T-cell (primary cell): Measurements from ENCODE around the gene BTBD19. TPM values are rescaled to one million over a fixed set of nuclear protein-coding genes. Genes with fewer than 3 reads are reported as not detected.
"Not testable (repeated sequence)": the region's sequence is repeated elsewhere in the genome, so short reads cannot be mapped to it uniquely, and the experiment has no call there.

Experiments
- ATAC-seq, 4 experiments: fragments of 200-7000 bp in 3 of 4; fragments of 150-1000 bp in 1 of 4; cut with Tn5 transposase; replicated peaks in 1 of 4; 1 replicate in 3 of 4; 2 replicates in 1 of 4; pipeline ENCODE4 v1.10.0; 2021; ENCODE audit warnings: moderate library complexity in 3 of 4, mild to moderate bottlenecking in 2 of 4, moderate number of reproducible peaks in 1 of 4
- CTCF ChIA-PET, 2 donors: fragments of 300-600 bp; sonication (Branson Sonifier 250); formaldehyde crosslinking; loops; one replicate each; lab custom pipeline; 2022; ENCODE audit warnings: antibody characterized with exemption in 2 of 2; lab: Charles Lee
- POLR2A ChIA-PET, 2 donors: fragments of 300-600 bp; sonication (Branson Sonifier 250); formaldehyde crosslinking; loops; one replicate each; lab custom pipeline; 2022; ENCODE audit warnings: antibody characterized with exemption in 2 of 2; lab: Charles Lee
- DNase-seq, 35 experiments: peaks; one replicate each; pipeline versions ENCODE4 v3.0.0 to v3.0.0-alpha.2; 2013 to 2023
- H3K27ac ChIP-seq: one replicate; pipeline ENCODE4 v1.5.1; 2013; ENCODE audit warnings: low read length
- H3K27me3 ChIP-seq, 2 experiments: replicated peaks in 1 of 2; 1 replicate in 1 of 2; 2 replicates in 1 of 2; pipeline versions ENCODE4 v1.6.1 to v1.7.0; 2013; ENCODE audit warnings: low read length in 1 of 2, mixed read lengths in 1 of 2; ENCODE audit not compliant: control insufficient read depth in 2 of 2, insufficient read depth in 2 of 2; ENCODE audit errors: extremely low read depth in 1 of 2
- H3K36me3 ChIP-seq, 2 donors: 1 replicate in 1 of 2; 2 replicates in 1 of 2; pipeline versions ENCODE4 v1.6.1 to v1.7.0; 2013; ENCODE audit warnings: low read length in 1 of 2; ENCODE audit not compliant: control insufficient read depth in 2 of 2, insufficient read depth in 1 of 2; ENCODE audit errors: extremely low read depth in 1 of 2
- H3K4me1 ChIP-seq, 2 experiments: 1 replicate in 1 of 2; 2 replicates in 1 of 2; pipeline versions ENCODE4 v1.6.1 to v1.7.0; 2013; ENCODE audit warnings: low read length in 2 of 2, mixed read lengths in 1 of 2; ENCODE audit not compliant: insufficient read depth in 2 of 2, control insufficient read depth in 1 of 2; ENCODE audit errors: extremely low read depth in 1 of 2
- H3K4me3 ChIP-seq, 2 donors: 1 replicate in 1 of 2; 2 replicates in 1 of 2; pipeline versions ENCODE4 v1.5.1 to v1.7.0; 2013; ENCODE audit warnings: mild to moderate bottlenecking in 2 of 2, low read length in 1 of 2, moderate library complexity in 1 of 2; ENCODE audit not compliant: control insufficient read depth in 1 of 2; ENCODE audit errors: extremely low read depth in 1 of 2
- H3K9me3 ChIP-seq: 2 replicates; pipeline ENCODE4 v1.7.0; 2013
- H3K27ac Mint-ChIP-seq, 2 donors: one replicate each; pipeline ENCODE4 v1.8.0; 2020 to 2021; ENCODE audit warnings: mild to moderate bottlenecking in 2 of 2, mixed read lengths in 2 of 2
- H3K27me3 Mint-ChIP-seq, 2 donors: one replicate each; pipeline ENCODE4 v1.8.0; 2021 to 2022; ENCODE audit warnings: mixed read lengths in 2 of 2
- H3K36me3 Mint-ChIP-seq: one replicate; pipeline ENCODE4 v1.8.0; 2021; ENCODE audit warnings: mixed read lengths
- H3K4me1 Mint-ChIP-seq, 3 donors: one replicate each; pipeline ENCODE4 v1.8.0; 2020 to 2022; ENCODE audit warnings: mixed read lengths in 3 of 3, mild to moderate bottlenecking in 1 of 3
- H3K4me3 Mint-ChIP-seq, 3 donors: one replicate each; pipeline ENCODE4 v1.8.0; 2020 to 2022; ENCODE audit warnings: mild to moderate bottlenecking in 3 of 3, mixed read lengths in 3 of 3, moderate library complexity in 3 of 3
- H3K9me3 Mint-ChIP-seq, 3 donors: one replicate each; pipeline ENCODE4 v1.8.0; 2020 to 2022; ENCODE audit warnings: mixed read lengths in 3 of 3
- WGBS: methylation state at CpG from one replicate; pipeline ENCODE4 v1.1.5; 2013; ENCODE audit warnings: missing lambda C conversion rate; ENCODE audit not compliant: insufficient coverage; 5-methylcytosine and 5-hydroxymethylcytosine counted together
- total RNA-seq, 35 experiments: library from RNA in 6 of 35; stranded (reverse) in 6 of 35; fragments of 120-200 nt in 1 of 35; gene quantifications; one replicate each; pipeline versions ENCODE4 v1.2.1 to v1.2.4 and lab custom pipeline; 2013 to 2026

Gene BTBD19
- total RNA-seq, 5 donors from 2014 or later (not counting 1 experiment from before 2014, with no cell fraction given): 10.1 to 56.7 (median 11.5) TPM

DNA sequence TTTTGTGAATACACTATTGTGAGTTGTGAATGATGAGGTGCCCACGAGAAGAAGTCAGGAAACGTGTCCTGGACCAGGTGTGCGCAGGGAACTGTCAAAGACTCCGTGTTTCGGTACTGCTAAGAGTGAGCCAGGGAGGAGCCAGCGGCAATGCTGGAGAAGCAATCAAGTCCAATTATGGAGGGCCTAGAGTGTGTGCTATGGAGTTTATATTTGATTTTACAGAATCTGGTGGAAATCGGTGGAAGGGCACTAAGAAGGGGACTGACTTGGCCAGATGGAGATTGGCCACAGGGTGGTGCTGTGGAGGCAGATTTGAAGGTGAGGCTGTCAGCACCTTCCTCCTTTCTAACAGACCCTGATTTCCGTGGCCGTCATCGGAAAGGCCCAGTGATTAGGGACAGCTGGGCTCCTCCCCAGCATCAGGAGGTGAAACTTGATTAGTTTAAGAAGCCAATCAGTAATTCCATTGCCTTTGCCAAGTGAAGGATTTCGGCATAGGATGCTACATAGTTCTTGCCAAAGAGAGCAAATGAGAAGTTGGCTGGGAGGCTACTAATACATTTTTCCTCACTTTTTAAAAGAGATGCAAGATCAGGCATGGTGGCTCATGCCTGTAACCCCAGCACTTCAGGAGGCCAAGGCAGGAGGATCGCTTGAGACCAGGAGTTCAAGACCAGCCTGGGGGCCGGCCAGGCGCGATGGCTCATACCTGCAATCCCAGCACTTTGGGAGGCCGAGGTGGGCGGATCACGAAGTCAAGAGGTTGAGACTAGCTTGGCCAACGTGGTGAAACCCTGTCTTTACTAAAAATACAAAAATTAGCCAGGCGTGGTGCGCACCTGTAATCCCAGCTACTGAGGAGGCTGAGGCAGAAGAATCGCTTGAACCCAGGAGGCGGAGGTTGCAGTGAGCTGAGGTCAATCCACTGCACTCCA is 27.7 kb downstream of the BTBD19 start:
- Mint-ChIP-seq H3K27ac (peak overlapping the region in 1 of 2 donors; percentile 58), H3K36me3 (no peaks in the 10 kb centered on the region), H3K27me3 (peaks cover under 1 to 6% of the 10 kb centered on the region in 2 donors), H3K4me1 (peaks cover 8 to 10% (median 8%) of the 10 kb centered on the region in 3 donors), H3K9me3 (no peaks in the 10 kb centered on the region), H3K4me3 (peak overlapping the region in 1 of 3 donors; percentile 2)
- DNase-seq (peak; percentile 60 to 89 (median 81)), ATAC-seq (peak; percentile 89 to 96 (median 95))
- WGBS: 94% methylated on average over 17 of the region's 23 CpGs
- ChIA-PET POLR2A (no interaction called here), CTCF (interaction anchor here (0.6 to 1.5 kb wide), 4 partner anchors 46 to 467 kb away, joined by 3 to 4 read pairs (median 3); no protein-coding TSS in a partner anchor)
- H3K27me3 ChIP-seq: peaks cover 0 to 22% of the 10 kb centered on the region in 2 experiments
- H3K4me1 ChIP-seq: peaks cover 0 to 8% of the 10 kb centered on the region in 2 experiments
- no peaks in the 10 kb centered on the region for H3K9me3 ChIP-seq
- no peak overlapping the region for H3K4me3 ChIP-seq
- no peak overlapping the region for H3K27ac ChIP-seq
- no peaks in the 10 kb centered on the region for H3K36me3 ChIP-seq

- DNase-seq, H3K4me3 Mint-ChIP-seq, ATAC-seq, H3K27ac ChIP-seq, H3K36me3 ChIP-seq, H3K27ac Mint-ChIP-seq, H3K9me3 Mint-ChIP-seq, H3K4me3 ChIP-seq, H3K36me3 Mint-ChIP-seq, POLR2A ChIA-PET, H3K9me3 ChIP-seq: not testable (repeated sequence)
- Histone ChIP-seq H3K4me1 (peaks cover 0 to 17% of the 10 kb centered on the region in 2 experiments), H3K27me3 (peaks cover 0 to 39% of the 10 kb centered on the region in 2 experiments)
- WGBS: 99% methylated on average over 10 of the region's 11 CpGs
- CTCF ChIA-PET: interaction anchor here in 1 of 2 donors (0.5 to 0.7 kb wide), 2 partner anchors 35 to 1034 kb away, joined by 4 read pairs; no protein-coding TSS in a partner anchor
- H3K4me1 Mint-ChIP-seq: peaks cover 14 to 16% (median 14%) of the 10 kb centered on the region in 3 donors
- peaks cover 10 to 23% of the 10 kb centered on the region in 2 donors for H3K27me3 Mint-ChIP-seq
These were observed 30.0 kb downstream of the BTBD19 start for GRCh38 chr1:44838294-44838693.

GRCh38 chr1:44839576-44839975 is 31.3 kb downstream of the BTBD19 start:
- 72% methylated on average over 3 of the region's 4 CpGs for WGBS
- Histone ChIP-seq H3K4me3 (no peak overlapping the region), H3K36me3 (no peaks in the 10 kb centered on the region), H3K4me1 (peaks cover 0 to 20% of the 10 kb centered on the region in 2 experiments), H3K27ac (no peak overlapping the region), H3K27me3 (peaks cover 0 to 43% of the 10 kb centered on the region in 2 experiments), H3K9me3 (no peaks in the 10 kb centered on the region)
- H3K27me3 Mint-ChIP-seq: peaks cover 13 to 25% of the 10 kb centered on the region in 2 donors
- no peaks in the 10 kb centered on the region for H3K9me3 Mint-ChIP-seq
- ChIA-PET POLR2A (interaction anchor here in 1 of 2 donors (0.6 kb wide), 1 partner anchor 892 kb away, joined by 7 read pairs; no protein-coding TSS in a partner anchor), CTCF (no interaction called here)
- DNase-seq (no peak), ATAC-seq (no peak)
- H3K36me3 Mint-ChIP-seq: no peaks in the 10 kb centered on the region
- peaks cover 14 to 21% (median 16%) of the 10 kb centered on the region in 3 donors for H3K4me1 Mint-ChIP-seq
- H3K4me3 Mint-ChIP-seq: no peak overlapping the region
- H3K27ac Mint-ChIP-seq: no peak overlapping the region

DNA sequence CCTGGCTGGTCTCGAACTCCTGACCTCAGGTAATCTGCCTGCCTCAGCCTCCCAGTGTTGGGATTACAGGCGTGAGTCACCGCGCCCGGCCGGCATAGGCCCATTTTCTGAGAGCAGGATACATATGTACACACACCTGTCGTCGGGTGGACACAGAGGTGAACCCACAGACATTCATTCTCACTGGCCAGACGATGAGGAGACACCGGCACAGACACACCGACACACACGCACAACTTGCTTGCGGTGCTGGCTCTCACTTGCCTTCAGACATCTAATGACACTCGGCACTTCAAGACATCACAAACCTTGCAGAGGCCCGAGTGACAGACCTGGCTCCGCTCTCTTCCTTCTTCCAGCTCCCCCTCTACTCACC is 34.2 kb downstream of the BTBD19 start:
- CTCF ChIA-PET: interaction anchor here in 1 of 2 donors (0.6 to 0.7 kb wide), 2 partner anchors 57 to 369 kb away, joined by 3 read pairs; no protein-coding TSS in a partner anchor
- no peak for DNase-seq
- H3K27me3 Mint-ChIP-seq: peaks cover 13 to 25% of the 10 kb centered on the region in 2 donors
- no peaks in the 10 kb centered on the region for H3K9me3 ChIP-seq
- H3K27ac Mint-ChIP-seq: no peak overlapping the region
- H3K27ac ChIP-seq: no peak overlapping the region
- H3K9me3 Mint-ChIP-seq: no peaks in the 10 kb centered on the region
- 77% methylated on average over 15 of the region's 16 CpGs for WGBS
- peaks cover 0 to 43% of the 10 kb centered on the region in 2 experiments for H3K27me3 ChIP-seq
- ATAC-seq: peak in 3 of 4 experiments; percentile 30 to 43 (median 43)
- peak overlapping the region; percentile 43 to 62 (median 53) for H3K4me3 Mint-ChIP-seq
- H3K4me3 ChIP-seq: peak overlapping the region; percentile 25 to 54
- H3K36me3 Mint-ChIP-seq: no peaks in the 10 kb centered on the region
- H3K4me1 ChIP-seq: peaks cover 0 to 12% of the 10 kb centered on the region in 2 experiments
- no peaks in the 10 kb centered on the region for H3K36me3 ChIP-seq
- H3K4me1 Mint-ChIP-seq: peaks cover 4 to 13% (median 8%) of the 10 kb centered on the region in 3 donors
- POLR2A ChIA-PET: interaction anchor here (0.6 kb wide), 2 partner anchors 43 to 635 kb away, joined by 3 to 4 read pairs; partner anchors contain the start of gene PLK3 (in 1 of the 2)

GRCh38 chr1:44842862-44843655 is 34.7 kb downstream of the BTBD19 start, which contains the start of gene PTCH2:
PTCH2 (minus strand) TSS chr1:44843253; CDS start chr1:44842932, 321 bp downstream.
- peak within 1 kb of the TSS; percentile 43 to 67 (median 53) for H3K4me3 Mint-ChIP-seq
- WGBS: 4% methylated on average over 59 of the region's 72 CpGs
- H3K9me3 ChIP-seq: no peaks in the 10 kb centered on the region
- no peak within 1 kb of the TSS for H3K27ac ChIP-seq
- POLR2A ChIA-PET: interaction anchor here (0.6 kb wide), 3 partner anchors 43 to 634 kb away, joined by 3 to 4 read pairs (median 4); partner anchors contain the start of gene PLK3 (in 1 of the 2)
- no peaks in the 10 kb centered on the region for H3K36me3 Mint-ChIP-seq
- CTCF ChIA-PET: interaction anchor here in 1 of 2 donors (0.6 to 0.7 kb wide), 3 partner anchors 58 to 460 kb away, joined by 3 to 4 read pairs (median 3); no protein-coding TSS in a partner anchor
- H3K9me3 Mint-ChIP-seq: no peaks in the 10 kb centered on the region
- peaks cover 0 to 12% of the 10 kb centered on the region in 2 experiments for H3K4me1 ChIP-seq
- ATAC-seq (peak; percentile 64 to 82 (median 76)), DNase-seq (peak in 8 of 35 experiments; percentile 11 to 44 (median 20))
- peaks cover 0 to 43% of the 10 kb centered on the region in 2 experiments for H3K27me3 ChIP-seq
- H3K27ac Mint-ChIP-seq: no peak within 1 kb of the TSS
- H3K4me3 ChIP-seq: peak within 1 kb of the TSS; percentile 25 to 54
- peaks cover 0 to 3% of the 10 kb centered on the region in 2 donors for H3K36me3 ChIP-seq
- peaks cover 4 to 13% (median 8%) of the 10 kb centered on the region in 3 donors for H3K4me1 Mint-ChIP-seq
- H3K27me3 Mint-ChIP-seq: peaks cover 13 to 25% of the 10 kb centered on the region in 2 donors
